HG03025 (cell line): ENCODE data around the gene DPH1.
"Not testable (repeated sequence)": the region's sequence is repeated elsewhere in the genome, so short reads cannot be mapped to it uniquely, and the experiment has no call there.

Experiments
- ATAC-seq: cut with Tn5 transposase; IDR thresholded peaks from one replicate; pipeline ENCODE4 v1.9.1; 2021; ENCODE audit warnings: mild to moderate bottlenecking, moderate library complexity; ENCODE audit not compliant: unreplicated experiment, low FRiP score

DPH1 gene

DNA sequence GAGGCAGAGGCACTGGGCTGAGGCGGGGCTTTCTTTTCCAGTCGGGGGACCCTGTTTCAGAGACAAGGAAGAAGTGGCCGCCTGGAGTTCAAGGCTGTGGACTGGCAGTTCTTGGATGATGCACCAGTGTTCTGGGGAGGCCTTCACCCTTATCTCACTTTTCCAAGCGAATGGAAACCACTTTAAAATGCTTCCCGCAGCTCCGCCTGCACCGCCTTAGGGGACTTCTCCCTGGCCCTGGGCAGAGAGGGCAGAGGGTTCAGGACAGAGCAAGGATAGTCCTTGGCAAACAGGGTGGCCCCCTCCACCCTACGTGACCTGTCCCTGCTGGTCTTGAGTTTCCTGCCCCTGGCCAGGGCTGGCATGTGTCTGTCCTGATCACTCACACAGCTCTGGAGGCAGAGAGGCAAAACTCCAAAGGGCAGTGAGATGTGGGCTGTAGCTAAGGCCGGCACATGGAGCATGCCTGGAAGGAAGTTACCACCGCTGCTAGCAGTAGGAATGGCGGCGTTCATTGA, 25.5 kb upstream of the DPH1 start:
- no peak for ATAC-seq

DNA sequence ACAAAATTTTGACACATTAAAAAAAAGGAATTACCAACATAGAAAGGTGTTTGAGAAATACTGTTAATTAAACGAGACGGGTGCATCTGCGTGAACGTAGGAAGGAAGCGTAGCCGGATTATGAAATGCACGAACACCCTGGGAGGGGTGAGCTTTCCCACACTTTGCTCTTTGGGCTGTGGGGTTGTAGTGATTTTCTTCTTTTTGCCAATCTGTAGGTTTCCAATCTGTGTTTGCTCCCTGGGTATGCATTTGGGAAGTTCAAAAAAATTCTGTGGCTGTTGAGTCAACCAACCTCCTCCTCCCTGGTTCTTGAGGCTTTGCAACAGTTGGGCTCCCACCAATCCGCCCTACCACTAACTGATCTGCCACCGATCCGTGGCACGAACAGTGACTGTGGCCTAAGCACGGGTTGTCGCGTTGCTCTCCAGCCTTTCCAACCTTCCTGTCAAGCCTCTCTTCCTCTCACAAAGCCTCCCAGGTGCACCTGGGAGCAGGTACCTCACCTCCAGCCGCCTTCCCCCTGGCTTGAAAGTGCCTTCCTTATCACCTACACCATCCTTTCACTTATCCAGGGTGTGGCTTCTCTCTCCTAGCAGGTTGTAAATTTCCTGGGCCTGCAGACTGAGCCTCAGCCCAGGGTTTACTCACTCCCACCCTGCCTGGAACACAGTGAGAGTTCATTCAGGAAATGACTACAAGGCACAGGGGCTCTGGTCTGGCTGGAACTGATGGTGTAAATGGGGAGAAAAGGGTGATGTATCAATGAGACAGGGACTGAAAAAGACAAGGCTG, 21.4 kb upstream of the DPH1 start:
- no peak for ATAC-seq

DNA sequence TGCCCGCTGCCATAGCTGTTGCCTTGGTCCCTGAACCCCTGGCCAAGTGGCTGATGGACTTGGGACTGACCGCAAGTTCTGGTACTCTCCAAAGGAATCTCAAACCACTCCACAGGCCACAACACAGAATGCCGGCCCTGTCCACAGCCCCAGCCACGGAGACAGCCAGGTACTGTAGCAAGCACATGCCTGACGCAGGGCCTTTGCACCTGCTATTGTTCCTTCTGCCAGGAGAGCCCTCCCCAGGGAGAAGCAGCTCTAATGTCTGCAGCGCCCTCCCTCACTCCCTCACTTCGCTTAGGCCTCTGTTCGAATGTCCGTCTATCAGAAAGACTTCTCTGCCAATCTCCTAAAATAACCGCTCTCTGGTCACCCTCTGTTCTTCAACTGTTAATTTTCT, 20.2 kb upstream of the DPH1 start:
- no peak for ATAC-seq

DNA sequence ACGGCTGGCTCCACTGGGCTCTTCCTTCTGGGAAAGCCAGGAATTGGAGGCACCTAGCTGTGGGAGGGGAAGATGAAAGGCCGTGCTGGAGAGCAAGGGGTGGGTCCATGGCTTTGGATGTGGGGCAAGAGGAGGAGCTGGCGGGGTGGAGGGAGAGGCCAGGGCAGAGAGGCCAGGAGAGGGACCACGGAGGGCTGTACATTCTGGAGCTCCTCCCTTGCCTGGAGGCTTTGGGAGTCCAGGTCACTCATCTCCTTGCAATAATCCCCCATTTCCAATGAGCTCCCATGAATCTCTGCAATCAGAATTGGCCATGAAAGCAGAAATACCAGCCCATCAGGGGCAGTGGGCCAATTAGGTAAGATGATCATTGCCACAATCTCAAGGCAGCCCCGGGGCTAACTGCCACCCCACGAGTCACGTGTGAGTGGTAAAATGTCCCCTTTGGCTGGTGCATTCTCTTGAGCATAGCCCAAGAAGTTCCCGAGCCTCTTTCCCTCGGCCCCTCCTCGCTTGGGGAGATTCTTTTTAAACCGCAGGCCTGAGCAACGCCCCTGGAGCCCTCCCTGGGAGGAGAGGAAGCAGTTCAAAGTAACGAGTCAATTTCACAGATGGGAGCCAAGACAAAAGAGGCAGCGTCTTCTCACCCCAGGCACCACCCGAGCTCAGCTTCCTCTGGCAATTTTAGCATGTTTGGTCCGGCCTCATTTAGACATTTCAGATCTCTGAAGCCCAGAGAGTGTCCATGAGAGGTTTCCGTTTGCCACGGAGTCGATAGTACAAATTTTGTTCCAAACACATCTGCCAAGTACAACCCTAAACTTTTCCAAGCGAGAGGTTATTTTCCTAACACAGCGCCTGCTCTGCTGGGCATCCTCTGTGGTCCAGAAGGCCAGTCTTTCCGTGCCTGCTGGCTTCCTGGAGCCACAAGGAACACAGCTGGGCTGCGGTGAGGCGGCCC, 18.3 kb upstream of the DPH1 start:
- ATAC-seq = no peak

DNA sequence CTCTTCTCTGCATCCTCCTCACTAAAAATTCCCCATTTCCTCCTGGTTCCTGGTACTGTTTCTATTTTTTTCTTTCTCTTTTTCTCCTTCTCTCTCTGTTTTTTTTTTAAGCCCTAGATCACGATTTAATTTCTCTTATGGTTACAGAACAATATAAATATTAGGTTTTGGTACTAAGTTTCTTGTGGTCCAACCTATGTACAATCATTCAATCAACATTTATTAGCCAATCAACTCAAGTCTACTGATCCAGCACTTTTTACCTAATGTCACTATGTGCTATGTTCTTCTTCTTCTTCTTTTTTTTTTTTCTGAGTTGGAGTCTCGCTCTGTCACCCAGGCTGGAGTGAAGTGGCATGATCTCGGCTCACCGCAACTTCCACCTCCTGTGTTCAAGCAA, 17.5 kb upstream of the DPH1 start:
- ATAC-seq = no peak

DNA sequence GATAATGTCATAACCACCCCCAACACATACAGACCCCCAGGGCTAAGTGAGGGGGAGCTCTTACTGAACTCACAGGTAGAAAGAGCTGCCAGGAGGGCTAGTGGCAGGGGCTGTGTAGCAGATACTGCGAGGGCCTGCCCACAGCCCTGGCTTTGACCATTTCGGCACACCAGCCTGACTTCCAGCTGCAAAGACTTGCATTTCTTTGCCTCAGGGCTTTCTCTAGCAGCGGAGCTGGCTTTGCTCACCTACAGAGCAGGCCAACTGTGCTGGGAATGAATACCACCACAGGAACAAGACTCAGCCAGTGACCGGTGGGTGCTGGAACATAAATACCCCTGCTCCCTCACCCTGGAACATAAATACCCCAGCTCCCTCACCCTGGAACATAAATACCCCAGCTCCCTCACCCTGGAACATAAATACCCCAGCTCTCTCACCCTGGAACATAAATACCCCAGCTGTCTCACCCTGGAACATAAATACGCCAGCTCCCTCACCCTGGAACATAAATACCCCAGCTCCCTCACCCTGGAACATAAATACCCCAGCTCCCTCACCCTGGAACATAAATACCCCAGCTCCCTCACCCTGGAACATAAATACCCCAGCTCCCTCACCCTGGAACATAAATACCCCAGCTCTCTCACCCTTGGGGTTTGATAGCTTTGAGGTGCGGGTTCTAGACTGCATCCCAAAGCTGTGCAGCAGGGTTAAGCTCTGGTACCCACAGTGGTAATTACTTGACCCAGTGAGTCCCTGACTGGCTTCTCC, 16.5 kb upstream of the DPH1 start:
- ATAC-seq = not testable (repeated sequence)

DNA sequence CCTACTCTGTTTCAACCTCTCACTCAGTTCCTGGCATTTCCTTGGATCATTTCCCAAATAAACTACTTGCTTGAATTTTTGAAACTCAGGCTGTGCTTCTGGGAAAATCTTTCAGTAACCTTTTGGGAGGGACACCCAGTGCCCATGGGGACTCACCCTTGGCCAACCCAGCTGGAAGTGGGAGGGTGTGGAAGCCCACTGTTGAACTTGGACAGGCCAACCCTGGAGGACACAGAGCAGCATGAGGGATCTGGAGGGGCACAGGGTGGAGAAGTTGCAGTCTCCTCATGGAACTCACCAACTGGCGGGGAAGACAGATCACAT, 16.0 kb upstream of the DPH1 start:
- no peak for ATAC-seq

DNA sequence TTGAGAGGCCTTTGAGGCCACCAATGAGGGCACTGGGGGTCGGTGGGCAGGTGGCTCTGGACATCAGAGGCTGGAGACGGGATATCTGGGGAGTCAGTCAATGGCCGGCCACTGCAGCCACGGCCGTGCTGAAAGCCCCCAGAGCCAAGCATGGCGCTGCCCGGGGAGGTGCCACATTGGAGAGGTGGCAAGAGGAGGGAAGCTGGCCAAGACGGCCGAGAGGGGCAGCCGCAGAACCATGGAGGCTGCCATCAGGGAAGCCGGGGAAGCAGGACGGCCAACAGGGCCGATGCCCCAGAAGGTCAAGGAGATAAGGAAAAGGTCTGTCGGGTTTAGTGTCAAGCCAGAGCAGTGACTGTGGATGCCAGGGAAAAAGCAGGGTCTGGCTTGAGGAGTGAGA, 14.6 kb upstream of the DPH1 start:
- ATAC-seq = no peak

DNA sequence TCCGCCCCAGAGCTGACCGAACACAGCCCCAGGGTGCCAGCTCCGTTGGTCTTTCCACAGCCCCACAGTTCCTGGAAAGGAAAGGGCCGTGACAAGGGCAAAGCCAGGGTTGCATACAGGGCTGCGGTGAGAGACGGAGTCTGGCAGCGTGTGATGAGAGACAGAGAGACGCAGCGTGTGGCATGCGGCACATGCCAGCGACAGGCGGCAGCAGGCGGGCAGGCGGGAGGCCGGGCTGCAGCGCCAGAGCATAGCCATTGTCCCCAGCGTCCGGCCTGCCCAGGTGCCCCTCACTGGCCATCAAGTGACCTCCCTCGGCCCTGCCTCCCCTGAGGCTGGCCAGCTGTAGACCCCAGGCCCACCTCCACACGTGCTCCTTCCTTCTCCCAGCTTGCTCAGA, 13.5 kb upstream of the DPH1 start:
- ATAC-seq = no peak

DNA sequence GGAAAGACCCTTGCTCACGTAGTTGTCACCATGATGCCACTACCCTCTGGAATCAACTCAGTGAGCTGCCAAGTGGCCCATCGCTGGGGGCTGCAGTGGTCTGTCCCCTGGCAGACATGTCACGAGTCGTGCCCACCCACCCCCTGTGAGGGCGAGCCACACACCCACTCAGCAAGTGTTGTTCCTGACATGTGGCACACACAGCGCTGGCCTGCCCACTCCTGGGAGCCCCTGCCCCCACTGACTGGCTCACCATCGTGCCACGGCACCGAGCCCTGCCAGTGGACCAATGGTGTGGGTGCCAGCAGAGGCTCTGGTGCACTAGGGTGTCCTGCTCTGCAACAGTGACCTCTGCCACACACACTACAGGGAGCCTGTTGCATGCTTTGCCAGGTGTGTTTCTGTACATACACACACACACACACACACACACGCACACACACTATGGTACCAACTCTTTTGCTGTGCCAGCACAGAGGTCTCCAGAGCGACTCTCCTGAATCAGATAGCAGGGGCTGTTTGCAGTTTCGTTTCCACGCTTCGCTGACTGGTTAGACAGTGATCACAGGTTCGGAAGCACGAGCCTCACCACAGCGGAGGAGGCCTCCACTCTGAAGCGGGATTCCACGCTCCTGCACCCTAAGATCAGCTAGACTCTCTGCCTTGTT, 12.5 kb upstream of the DPH1 start:
- ATAC-seq = no peak

DNA sequence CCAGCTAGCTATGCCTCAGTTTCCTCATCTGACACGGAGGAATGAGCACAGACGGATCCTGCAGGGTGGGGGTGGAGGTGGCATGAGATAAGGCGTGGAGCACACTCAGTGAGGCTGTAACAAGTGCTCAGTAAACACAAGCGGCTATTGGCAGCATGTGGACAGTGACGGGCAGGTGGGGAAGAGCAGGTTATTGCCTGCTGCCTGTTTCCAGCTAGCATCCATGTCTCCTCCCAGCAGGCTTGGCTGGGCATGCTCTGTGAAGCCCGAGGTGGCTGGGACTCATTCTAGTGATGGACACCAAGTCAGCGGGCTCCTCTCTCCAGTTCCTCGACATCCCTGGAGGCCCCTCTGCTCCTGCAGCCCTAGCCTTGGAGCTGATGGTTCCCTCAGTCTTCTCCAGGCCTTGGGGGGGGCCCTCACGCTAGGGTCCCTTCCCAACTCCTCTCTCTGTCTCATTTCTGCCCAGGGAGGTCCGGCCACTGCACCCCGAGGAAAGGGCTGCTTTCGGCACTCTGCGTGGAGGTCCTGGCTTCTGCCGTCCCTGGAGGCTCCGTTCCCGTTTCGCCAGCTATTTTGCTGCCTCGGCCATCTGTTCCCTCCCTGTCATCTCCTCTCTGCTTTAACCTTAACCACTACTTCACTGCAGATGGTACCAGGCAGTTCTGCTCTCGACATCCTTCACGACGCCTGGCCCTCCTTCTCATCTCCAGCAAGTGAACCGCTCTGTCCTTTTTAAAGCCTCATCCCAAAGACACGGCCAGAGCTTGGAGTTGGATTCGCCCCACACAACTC, 11.0 kb upstream of the DPH1 start:
- no peak for ATAC-seq

DNA sequence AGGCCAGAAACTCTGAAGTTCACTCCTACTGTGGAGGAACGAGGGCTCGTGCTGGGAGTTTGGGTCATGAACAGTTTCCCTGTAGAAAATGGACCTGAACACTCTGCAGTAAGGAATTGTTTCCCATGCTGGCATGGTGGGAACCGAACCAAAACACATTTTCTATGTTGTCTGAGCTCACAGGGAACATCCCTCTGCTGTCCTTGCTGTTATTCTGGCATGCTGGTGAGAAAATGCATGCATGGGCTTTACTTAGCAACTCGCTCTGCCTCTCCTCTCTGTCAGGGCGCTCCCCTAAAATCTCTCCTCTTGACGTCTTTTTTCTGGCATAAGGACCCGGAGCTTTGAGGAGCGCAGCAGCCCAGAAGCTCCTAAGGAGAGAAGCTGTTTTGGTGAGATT, 10.2 kb upstream of the DPH1 start:
- ATAC-seq = no peak

DNA sequence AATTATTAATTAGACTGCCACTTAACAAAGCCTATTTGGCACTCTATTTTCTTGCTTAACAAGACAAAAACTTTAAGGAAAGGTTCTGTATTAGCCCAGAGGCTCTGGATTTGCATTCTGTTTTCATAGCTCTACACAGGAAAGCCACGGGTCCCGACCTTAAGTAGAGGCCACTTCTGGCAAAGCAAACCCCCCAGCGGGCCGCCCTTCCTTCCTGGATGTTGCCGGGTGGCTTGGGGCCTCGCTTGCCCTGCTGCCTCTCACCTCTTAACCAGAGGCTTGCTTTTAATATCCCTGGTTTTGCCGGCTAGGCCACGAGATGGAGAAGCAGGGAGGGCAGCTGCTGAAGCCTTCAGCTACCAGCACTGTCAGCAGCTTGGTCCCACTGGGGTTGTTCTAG, 9.2 kb upstream of the DPH1 start:
- no peak for ATAC-seq

DNA sequence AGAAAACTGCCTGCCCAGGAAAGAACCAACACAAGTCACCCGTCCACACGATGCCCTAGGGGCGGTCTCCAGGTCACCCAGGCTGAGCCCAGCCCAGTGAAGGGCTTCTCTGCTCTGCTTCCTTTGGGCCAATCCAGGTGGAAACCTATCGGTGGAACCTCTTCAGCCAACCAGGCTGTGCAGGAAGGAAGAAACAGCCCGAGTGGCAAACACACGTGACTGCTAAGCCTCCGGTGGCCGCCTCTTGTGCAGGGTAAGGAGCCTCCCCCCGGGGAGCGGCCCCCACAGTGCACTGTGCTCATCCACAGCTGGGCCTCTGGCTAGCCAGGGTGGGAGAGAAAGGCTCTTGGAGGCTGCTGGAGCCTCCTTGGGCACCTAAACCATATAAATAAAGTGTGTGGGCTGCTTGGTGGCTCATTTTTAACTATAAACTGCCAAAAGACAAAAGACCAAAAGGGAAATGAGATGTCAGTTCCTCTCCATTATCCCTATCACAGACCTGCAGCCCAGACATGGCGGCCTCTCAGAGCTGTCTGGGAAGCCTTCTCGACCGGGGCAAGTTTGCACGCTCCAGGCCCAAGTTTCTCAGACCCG, 7.2 kb upstream of the DPH1 start:
- ATAC-seq = no peak

DNA sequence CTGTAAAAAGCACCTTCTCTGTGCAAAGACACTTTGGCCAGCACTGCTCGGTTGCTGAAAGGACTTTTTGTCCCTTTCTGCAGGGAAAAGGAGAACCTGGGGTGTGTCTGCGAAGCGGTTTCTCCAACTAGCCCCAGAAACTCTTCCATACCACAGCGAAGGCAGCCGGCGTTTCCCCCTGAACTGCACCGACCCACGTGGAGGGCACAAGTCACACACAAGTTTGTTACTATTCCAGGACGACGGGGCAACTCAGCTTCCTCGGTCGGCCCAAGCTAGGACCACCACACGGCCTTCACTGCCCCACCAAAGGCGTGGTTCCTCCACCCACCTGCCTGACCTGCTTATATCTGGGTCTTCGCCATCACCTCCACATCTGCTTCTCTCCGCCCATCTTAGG, 6.7 kb upstream of the DPH1 start:
- no peak for ATAC-seq

DNA sequence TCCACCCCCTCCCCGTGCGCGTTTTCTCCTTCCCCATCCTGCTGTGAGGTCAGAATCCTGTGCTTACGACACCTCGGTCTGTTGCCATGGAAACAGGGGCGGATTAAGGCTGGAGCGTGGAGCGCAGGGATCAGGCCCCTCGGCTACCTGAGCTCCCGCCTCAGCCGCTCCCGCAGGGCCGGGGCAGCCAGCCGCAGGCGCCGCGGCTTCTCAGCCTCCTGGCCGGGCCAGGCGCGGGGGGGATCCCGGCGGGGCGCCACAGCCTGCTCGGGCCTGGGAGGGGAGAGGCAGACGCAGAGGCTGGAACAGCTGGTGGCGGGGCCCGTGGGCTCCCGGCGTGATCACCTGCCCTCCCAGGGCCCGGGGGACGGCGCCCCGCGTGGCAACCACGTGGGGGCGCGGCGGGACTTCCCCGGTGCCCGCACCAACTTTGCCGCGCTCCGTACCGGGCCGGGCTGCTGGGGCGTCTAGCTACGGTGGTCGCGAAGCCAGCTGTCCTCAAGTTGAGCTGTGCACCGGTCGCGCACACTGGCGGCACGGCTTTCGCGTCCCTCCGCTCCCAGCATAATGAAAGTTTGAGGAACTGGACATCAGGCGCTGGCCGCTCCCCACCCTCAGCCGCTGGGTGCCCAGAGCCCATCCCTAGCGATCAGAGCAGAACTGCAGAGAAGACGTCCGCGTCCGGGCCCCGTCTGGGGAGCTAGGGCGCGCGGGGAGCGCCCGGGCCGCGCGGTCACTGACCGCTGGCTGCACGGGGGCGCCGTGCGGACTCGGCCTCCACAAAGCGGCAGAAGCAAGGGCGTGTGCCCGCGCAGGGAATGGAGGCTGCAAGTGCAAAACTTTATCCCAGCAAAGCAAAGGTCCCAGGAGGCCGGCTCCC, 6.0 kb upstream of the DPH1 start:
- ATAC-seq = no peak

DNA sequence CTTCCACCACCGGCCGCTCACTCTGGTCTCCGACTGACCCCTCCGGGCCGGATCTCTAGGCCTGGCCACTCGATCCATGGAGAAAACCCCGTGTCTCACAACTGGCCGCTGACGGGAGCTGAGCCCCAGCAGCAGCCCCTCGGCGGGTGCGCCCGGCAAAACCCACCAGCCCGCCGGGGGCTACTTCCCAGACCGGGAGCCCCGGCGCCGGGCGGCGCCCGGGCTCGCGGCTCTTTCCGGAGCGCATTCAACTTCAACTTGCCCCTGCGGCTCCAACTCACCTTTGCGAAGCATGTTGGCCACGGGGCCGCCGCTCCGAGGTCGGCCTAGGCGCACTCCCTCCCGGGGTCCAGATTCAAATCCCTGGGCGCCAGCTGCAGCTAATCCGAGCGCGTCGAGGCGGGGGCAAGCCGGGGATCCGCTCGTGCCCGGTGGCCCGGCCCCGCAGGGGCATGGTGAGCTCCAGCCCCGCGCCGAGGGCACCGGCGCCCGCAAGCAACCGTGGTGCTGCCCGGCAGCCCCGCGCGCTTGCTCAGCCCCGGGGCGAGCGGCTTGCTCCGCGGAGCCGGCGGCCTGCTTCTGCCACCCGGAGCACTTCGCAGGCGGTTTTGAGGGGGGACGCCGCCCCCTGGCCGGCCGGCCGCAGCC, 5.3 kb upstream of the DPH1 start:
- no peak for ATAC-seq

DNA sequence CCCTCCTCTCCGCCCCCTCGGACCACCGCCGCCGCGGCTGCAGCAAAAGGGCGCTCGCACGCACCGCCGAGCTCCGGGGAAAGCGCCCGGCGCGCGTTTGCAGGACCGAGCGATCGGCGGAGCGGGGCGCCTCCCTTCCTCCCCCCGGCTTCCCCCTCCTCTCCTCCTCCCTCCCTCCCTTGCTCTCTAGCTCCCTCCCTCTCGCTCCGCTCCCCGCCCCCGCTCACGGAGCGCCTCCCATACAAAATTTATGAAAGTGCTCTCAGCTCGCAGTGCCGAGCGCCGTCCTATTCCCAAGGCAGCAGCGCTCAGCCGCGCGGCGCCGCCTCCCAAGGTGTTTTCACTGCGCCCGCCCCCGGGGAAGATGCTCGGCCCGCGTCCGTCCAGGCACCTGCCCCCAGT, 4.7 kb upstream of the DPH1 start, which contains the start of gene RTN4RL1:
Gene RTN4RL1 (minus strand): TSS at position 115 of the 402 bp plus-strand sequence. CDS start 469 bp downstream, outside the sequence.
- no peak for ATAC-seq
